A549 (cell line): ENCODE measurements around the gene ECSCR.
"Not testable (repeated sequence)": the region's sequence is repeated elsewhere in the genome, so short reads cannot be mapped to it uniquely, and the experiment has no call there.

Experiments used
- CBX2 ChIP-seq: fragments of 200-600 bp; sonication (generic); IDR thresholded peaks from 2 replicates; pipeline ENCODE4 v1.6.1; 2016; ENCODE audit warnings: low read depth, mild to moderate bottlenecking, borderline replicate concordance
- HMGXB4 ChIP-seq: fragments of 250-450 bp; sonication (Bioruptor Pico); IDR thresholded peaks from 2 replicates; pipeline ENCODE4 v1.5.0; 2021; ENCODE audit warnings: mild to moderate bottlenecking, moderate library complexity, borderline replicate concordance
- POLR2A ChIP-seq: IDR thresholded peaks from 2 replicates; pipeline ENCODE4 v1.6.1; 2012; ENCODE audit warnings: mild to moderate bottlenecking, low read length
- RAD21 ChIP-seq, 2 experiments: fragments of >200 bp in 1 of 2; sonication (Bioruptor Twin) in 1 of 2; formaldehyde crosslinking in 1 of 2; IDR thresholded peaks in 1 of 2; conservative IDR thresholded peaks in 1 of 2; 2 replicates in 1 of 2; 3 replicates in 1 of 2; pipeline ENCODE4 v1.6.1; 2012 to 2018; ENCODE audit warnings: inconsistent platforms in 1 of 2
- RCOR1 ChIP-seq: fragments of 150-350 bp; IDR thresholded peaks from 2 replicates; pipeline ENCODE4 v1.6.1; 2014; ENCODE audit warnings: antibody characterized with exemption, low read length, low read depth
- ZC3H11A ChIP-seq: fragments of 450-650 bp; IDR thresholded peaks from 2 replicates; pipeline ENCODE4 v1.6.1; 2014; ENCODE audit warnings: antibody characterized with exemption, mild to moderate bottlenecking
- TF ChIP-seq, protein P1 (sequence below): fragments of >200 bp; sonication (Bioruptor Twin); formaldehyde crosslinking; IDR thresholded peaks from 3 replicates; pipeline ENCODE4 v1.5.1; 2016

- TF ChIP-seq POLR2A; ZC3H11A; CBX2; RAD21 (conservative IDR thresholded peaks at IDR 0.05 in 1 of 2, IDR thresholded peaks at IDR 0.05 in 1 of 2); RCOR1; HMGXB4 (CRISPR knock-in tag): not testable (repeated sequence)
- TF ChIP-seq, protein P1, sequence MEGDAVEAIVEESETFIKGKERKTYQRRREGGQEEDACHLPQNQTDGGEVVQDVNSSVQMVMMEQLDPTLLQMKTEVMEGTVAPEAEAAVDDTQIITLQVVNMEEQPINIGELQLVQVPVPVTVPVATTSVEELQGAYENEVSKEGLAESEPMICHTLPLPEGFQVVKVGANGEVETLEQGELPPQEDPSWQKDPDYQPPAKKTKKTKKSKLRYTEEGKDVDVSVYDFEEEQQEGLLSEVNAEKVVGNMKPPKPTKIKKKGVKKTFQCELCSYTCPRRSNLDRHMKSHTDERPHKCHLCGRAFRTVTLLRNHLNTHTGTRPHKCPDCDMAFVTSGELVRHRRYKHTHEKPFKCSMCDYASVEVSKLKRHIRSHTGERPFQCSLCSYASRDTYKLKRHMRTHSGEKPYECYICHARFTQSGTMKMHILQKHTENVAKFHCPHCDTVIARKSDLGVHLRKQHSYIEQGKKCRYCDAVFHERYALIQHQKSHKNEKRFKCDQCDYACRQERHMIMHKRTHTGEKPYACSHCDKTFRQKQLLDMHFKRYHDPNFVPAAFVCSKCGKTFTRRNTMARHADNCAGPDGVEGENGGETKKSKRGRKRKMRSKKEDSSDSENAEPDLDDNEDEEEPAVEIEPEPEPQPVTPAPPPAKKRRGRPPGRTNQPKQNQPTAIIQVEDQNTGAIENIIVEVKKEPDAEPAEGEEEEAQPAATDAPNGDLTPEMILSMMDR = not testable (repeated sequence)
Observed at GRCh38 chr5:139409116-139409515, 53.4 kb downstream of the ECSCR start.
